Lung (tissue), 12 donors: ENCODE measurements around the gene JAM3. TPM values are rescaled to one million over a fixed set of nuclear protein-coding genes. Genes with fewer than 3 reads are reported as not detected.
A peak's percentile ranks its signal among the peaks of the same experiment; 100 is the strongest.

ENCODE experiments used
- ATAC-seq: fragments of 200-7000 bp; cut with Tn5 transposase; one replicate; pipeline ENCODE4 v1.9.1; 2020; ENCODE audit warnings: moderate number of reproducible peaks; ENCODE audit not compliant: insufficient read depth, low FRiP score
- DNase-seq, 3 donors: peaks; one replicate each; pipeline ENCODE4 v3.0.0-alpha.2; 2013 to 2017
- H3K27ac ChIP-seq, 2 donors: one replicate each; pipeline ENCODE4 v1.5.1; 2013; ENCODE audit warnings: mild to moderate bottlenecking in 2 of 2, moderate library complexity in 2 of 2, control low read depth in 1 of 2, inconsistent platforms in 1 of 2, low read depth in 1 of 2, low read length in 1 of 2
- H3K27me3 ChIP-seq, 3 donors: one replicate each; pipeline ENCODE4 v1.5.1; 2013; ENCODE audit warnings: low read length in 2 of 3; ENCODE audit not compliant: control insufficient read depth in 3 of 3, insufficient read depth in 3 of 3
- H3K36me3 ChIP-seq, 4 donors: one replicate each; pipeline ENCODE4 v1.5.1; 2013; ENCODE audit warnings: low read length in 4 of 4, mild to moderate bottlenecking in 1 of 4, moderate library complexity in 1 of 4; ENCODE audit not compliant: control insufficient read depth in 4 of 4, insufficient read depth in 4 of 4
- H3K4me1 ChIP-seq, 5 donors: one replicate each; pipeline ENCODE4 v1.5.1; 2013; ENCODE audit warnings: low read length in 5 of 5, mild to moderate bottlenecking in 2 of 5, moderate library complexity in 1 of 5; ENCODE audit not compliant: control insufficient read depth in 5 of 5, insufficient read depth in 5 of 5
- H3K4me3 ChIP-seq: one replicate; pipeline ENCODE4 v1.5.1; 2013; ENCODE audit warnings: mild to moderate bottlenecking, control low read depth, moderate library complexity
- H3K9ac ChIP-seq, 2 donors: one replicate each; pipeline ENCODE4 v1.5.1; 2013; ENCODE audit warnings: low read length in 2 of 2, control low read depth in 1 of 2; ENCODE audit not compliant: insufficient read depth in 1 of 2
- H3K9me3 ChIP-seq, 4 donors: one replicate each; pipeline ENCODE4 v1.5.1; 2013; ENCODE audit warnings: low read length in 3 of 4, mild to moderate bottlenecking in 1 of 4, moderate library complexity in 1 of 4; ENCODE audit not compliant: control insufficient read depth in 4 of 4, insufficient read depth in 3 of 4
- WGBS, 2 donors: extraction: QIAGEN DNeasy Blood & Tissue Kit; methylation state at CpG; one replicate each; pipeline ENCODE4 v1.1.7; 2013; 5-methylcytosine and 5-hydroxymethylcytosine counted together
- polyA plus RNA-seq, 2 donors: library from polyadenylated mRNA; stranded (reverse); fragments of 200-250 nt; gene quantifications; one replicate each; pipeline ENCODE4 v1.2.1, GENCODE V29; 2013
- total RNA-seq, 2 donors: library from RNA; depleted of rRNA in 1 of 2; stranded (reverse); fragments of >200 nt in 1 of 2; gene quantifications; one replicate each; pipeline ENCODE4 v1.2.1, GENCODE V29; 2014 to 2021
- TF ChIP-seq, protein P1 (sequence below): IDR thresholded peaks from 2 replicates; pipeline ENCODE4 v1.5.1; 2012; ENCODE audit warnings: mild to moderate bottlenecking; ENCODE audit errors: control extremely low read depth, extremely low read depth
- donor health status: control.
- donor health status: control.
- donor health status: Bipolar disorder and iron deficiency.
- donor health status: healthy.
- donor health status: DM: yes; HTN: yes; CAD: no.

The JAM3 gene
- total and polyA plus RNA-seq, 4 donors, result 10.3 to 72.2 (median 23.6) TPM

DNA sequence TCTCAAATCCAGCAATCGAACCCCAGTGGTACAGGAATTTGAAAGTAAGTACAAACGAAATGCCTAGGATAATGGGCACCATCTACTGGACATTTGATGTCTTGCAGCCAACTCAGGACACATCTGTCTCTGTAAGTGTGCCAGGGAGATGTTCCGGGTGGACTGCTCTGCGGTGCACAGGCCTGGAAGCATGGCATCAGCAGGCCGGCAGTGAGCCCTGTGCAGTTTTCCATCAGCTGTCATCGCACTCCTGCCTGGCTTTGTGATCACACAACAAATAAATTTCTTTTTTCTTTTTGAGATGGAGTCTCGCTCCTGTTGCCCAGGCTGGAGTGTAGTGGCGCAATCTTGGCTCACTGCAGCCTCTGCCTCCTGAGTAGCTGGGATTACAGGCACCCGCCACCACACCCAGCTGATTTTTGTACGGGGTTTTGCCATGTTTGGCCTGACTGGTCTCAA, 71.0 kb downstream of the JAM3 start:
- TF ChIP-seq, protein P1, sequence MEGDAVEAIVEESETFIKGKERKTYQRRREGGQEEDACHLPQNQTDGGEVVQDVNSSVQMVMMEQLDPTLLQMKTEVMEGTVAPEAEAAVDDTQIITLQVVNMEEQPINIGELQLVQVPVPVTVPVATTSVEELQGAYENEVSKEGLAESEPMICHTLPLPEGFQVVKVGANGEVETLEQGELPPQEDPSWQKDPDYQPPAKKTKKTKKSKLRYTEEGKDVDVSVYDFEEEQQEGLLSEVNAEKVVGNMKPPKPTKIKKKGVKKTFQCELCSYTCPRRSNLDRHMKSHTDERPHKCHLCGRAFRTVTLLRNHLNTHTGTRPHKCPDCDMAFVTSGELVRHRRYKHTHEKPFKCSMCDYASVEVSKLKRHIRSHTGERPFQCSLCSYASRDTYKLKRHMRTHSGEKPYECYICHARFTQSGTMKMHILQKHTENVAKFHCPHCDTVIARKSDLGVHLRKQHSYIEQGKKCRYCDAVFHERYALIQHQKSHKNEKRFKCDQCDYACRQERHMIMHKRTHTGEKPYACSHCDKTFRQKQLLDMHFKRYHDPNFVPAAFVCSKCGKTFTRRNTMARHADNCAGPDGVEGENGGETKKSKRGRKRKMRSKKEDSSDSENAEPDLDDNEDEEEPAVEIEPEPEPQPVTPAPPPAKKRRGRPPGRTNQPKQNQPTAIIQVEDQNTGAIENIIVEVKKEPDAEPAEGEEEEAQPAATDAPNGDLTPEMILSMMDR, result peak; percentile 59
- WGBS, 2 donors, result 51 to 62% methylated on average over 10 of the region's 10 CpGs
- peaks cover 0 to 8% (median 4%) of the 10 kb centered on the region in 4 donors for H3K36me3 ChIP-seq
- no peak for ATAC-seq
- peaks cover 0 to 2% (median 0%) of the 10 kb centered on the region in 4 donors for H3K9me3 ChIP-seq
- peak; percentile 71 to 90 (median 84) for DNase-seq
- H3K4me1 ChIP-seq, result no peaks in the 10 kb centered on the region
- H3K27ac ChIP-seq, result no peak overlapping the region
- no peak overlapping the region for H3K9ac ChIP-seq
- no peak overlapping the region for H3K4me3 ChIP-seq
- H3K27me3 ChIP-seq, result no peaks in the 10 kb centered on the region

DNA sequence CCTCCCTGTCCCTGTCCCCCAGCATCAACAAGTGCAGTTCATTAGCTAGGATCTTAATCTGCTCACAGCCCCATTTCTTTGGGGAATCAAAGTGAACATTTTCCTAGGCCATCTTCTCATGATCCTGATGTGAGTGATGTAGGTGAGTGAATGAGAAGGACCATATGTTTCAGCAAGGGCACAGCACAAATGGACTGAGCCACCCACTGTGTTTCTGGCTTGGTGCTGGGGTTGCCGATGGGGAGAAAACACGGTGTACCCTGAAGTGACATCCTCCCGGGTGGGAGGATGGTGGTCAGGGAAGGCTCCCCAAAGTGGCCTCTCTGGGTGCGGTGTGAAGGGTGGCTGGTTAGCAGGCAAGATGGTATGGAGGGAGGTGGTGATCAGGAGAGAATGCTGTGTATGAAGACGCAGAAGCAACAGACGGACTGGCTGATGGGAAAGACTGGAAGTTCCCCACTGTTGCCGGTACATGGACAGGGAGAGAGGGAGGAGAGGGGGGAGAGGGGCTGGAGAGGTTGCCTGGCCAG, 72.2 kb downstream of the JAM3 start:
- H3K4me3 ChIP-seq, result no peak overlapping the region
- H3K27ac ChIP-seq, result no peak overlapping the region
- peaks cover 2 to 12% (median 8%) of the 10 kb centered on the region in 4 donors for H3K36me3 ChIP-seq
- ATAC-seq (no peak), DNase-seq (no peak)
- H3K9ac ChIP-seq, result no peak overlapping the region
- H3K27me3 ChIP-seq, result no peaks in the 10 kb centered on the region
- TF ChIP-seq, protein P1, result no peak
- peaks cover 0 to 2% (median 0%) of the 10 kb centered on the region in 4 donors for H3K9me3 ChIP-seq
- WGBS, 2 donors, result 93 to 94% methylated on average over 7 of the region's 7 CpGs
- H3K4me1 ChIP-seq, result no peaks in the 10 kb centered on the region

DNA sequence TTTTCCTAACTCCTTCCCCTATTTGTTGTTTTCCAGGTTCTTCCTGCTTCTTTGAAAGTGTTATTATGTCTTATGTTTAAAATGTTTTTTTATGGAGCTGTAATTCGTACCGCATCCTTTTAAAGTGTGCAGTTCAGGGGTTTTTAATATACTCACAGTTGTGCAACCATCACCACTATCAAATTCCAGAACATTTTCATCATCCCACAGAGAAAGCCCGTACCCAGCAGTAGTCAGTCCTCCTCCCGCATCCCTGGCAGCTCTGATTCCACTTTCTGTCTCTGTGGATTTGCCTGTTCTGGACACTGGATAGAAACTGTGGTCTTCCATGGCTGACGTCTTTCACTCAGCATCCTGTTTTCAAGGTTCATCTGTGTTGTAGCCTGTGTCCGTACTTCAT, 73.7 kb downstream of the JAM3 start:
- Histone ChIP-seq H3K27me3 (no peaks in the 10 kb centered on the region), H3K36me3 (peaks cover 2 to 12% (median 9%) of the 10 kb centered on the region in 4 donors), H3K9me3 (peaks cover 0 to 2% (median 0%) of the 10 kb centered on the region in 4 donors), H3K9ac (no peak overlapping the region), H3K27ac (no peak overlapping the region), H3K4me3 (no peak overlapping the region), H3K4me1 (no peaks in the 10 kb centered on the region)
- 86 to 96% methylated on average over 6 of the region's 6 CpGs for WGBS, 2 donors
- TF ChIP-seq, protein P1, result no peak
- ATAC-seq (no peak), DNase-seq (no peak)

DNA sequence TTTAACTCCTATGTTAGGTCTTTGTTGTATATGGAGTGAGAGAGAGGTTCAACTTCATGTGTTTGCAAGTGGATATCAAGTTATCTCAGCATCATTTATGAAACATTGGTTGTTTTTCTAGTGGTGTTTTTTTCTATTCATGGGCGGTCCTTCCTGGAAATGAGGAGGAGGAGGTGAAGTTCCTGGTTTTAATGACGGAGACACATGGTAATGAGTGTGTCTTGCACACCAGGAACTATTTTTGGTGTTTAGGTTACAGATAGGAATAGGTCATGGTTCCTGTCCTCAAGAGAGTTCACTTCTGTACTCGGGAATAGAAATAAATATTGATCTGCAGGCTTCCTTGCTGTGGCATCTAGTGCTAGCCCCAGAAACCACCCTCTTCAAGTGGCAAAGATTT, 74.9 kb downstream of the JAM3 start:
- H3K4me1 ChIP-seq, result no peaks in the 10 kb centered on the region
- TF ChIP-seq, protein P1, result no peak

More for the DNA sequence above, 74.9 kb downstream of the JAM3 start:
- Histone ChIP-seq H3K9ac (no peak overlapping the region), H3K27me3 (no peaks in the 10 kb centered on the region), H3K36me3 (peaks cover 8 to 18% (median 10%) of the 10 kb centered on the region in 4 donors), H3K9me3 (peaks cover 0 to 2% (median 0%) of the 10 kb centered on the region in 4 donors), H3K27ac (no peak overlapping the region), H3K4me3 (no peak overlapping the region)
- WGBS, 2 donors, result 64 to 73% methylated on average over 3 of the region's 3 CpGs
- DNase-seq (no peak), ATAC-seq (no peak)
